HG03064 (cell line): Measurements from ENCODE around the gene AEBP2.
"Not testable (repeated sequence)": the region's sequence is repeated elsewhere in the genome, so short reads cannot be mapped to it uniquely, and the experiment has no call there.

Source experiments
- ATAC-seq: cut with Tn5 transposase; IDR thresholded peaks from one replicate; pipeline ENCODE4 v1.9.1; 2021; ENCODE audit warnings: low read depth; ENCODE audit not compliant: unreplicated experiment

AEBP2 gene, protein sequence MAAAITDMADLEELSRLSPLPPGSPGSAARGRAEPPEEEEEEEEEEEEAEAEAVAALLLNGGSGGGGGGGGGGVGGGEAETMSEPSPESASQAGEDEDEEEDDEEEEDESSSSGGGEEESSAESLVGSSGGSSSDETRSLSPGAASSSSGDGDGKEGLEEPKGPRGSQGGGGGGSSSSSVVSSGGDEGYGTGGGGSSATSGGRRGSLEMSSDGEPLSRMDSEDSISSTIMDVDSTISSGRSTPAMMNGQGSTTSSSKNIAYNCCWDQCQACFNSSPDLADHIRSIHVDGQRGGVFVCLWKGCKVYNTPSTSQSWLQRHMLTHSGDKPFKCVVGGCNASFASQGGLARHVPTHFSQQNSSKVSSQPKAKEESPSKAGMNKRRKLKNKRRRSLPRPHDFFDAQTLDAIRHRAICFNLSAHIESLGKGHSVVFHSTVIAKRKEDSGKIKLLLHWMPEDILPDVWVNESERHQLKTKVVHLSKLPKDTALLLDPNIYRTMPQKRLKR

DNA sequence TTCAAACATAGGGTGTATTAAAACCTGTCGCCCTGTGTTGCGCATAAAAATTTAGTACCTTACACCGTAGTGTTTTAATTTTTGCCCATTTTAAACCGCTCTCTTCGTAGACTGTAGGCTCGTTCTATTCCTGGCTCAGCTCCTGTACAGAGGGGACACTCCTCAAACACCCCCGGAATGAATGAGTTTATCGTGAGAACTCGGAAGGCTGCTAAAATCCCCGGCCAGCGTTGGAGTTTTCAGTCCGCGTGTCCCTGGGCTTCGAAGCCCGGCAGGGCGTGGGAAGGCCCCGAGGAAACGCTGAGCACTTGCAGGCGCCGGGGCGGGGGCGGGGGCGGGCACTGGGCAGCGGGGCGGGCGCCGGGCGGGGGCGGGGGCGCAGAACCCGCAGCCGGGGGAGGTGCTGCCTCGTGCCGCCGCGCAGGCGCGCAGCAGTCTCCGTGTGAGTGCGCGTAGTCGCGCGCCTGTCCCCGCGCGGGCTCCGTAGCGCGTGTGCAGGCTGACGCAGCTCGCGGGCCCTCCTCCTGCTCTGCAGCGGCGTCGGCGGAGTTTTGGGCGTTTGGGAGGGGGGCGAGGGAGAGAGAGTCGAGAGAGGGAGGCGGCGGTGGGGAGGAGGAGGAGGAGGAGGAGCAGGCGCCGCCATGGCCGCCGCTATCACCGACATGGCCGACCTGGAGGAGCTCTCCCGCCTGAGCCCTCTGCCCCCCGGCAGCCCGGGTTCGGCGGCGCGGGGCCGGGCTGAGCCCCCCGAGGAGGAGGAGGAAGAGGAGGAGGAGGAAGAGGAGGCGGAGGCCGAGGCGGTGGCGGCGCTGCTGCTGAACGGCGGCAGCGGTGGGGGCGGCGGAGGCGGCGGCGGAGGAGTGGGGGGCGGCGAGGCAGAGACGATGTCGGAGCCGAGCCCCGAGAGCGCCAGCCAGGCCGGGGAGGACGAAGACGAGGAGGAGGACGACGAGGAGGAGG is at the start of gene AEBP2:
Gene AEBP2, plus strand, starts transcription at position 434 of the 960 bp plus-strand sequence. Its CDS starts 208 bp downstream, at position 642.
- ATAC-seq, result peak; percentile 76

DNA sequence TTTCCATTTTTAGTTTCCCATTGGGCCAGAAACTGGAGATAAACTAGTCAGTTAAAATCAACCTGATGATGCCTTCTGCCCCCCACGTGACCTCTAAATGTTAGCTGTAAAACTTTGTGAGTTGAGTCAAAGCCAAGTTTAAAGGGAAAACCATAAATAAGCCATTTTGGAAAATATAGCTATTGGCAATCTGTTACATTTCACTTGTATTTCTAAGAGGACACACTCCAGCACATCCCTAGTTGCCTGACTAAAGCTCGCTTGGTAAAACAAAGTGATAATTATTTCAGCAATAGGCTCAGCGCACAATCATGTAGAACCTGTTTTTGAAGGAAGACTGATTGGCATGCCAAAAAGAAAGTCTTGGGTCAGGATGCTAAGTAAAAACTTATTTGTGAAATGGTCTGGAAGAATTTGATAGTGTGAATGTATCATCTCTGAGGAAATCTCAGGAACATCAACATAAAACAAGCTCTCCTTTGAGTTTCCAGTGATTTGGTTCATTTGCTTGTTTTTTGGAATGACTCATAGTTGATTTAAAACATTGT is 49.2 kb upstream of the AEBP2 start:
- no peak for ATAC-seq

DNA sequence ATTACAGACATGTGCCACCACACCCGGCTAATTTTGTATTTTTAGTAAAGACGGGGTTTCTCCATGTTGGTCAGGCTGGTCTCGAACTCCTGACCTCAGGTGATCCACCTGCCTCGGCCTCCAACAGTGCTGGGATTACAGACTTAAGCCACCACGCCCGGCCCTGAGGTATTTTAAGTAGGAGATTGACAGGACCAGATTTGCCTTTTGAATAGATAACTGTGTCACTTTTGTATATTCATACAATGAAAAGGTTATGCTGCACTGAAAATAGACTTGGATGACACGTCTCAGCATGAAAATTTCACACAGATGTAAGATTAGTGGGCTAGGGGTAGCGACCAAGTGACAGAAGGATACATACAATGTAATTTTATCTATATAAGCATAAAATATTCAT is 46.6 kb upstream of the AEBP2 start:
- ATAC-seq, result not testable (repeated sequence)

DNA sequence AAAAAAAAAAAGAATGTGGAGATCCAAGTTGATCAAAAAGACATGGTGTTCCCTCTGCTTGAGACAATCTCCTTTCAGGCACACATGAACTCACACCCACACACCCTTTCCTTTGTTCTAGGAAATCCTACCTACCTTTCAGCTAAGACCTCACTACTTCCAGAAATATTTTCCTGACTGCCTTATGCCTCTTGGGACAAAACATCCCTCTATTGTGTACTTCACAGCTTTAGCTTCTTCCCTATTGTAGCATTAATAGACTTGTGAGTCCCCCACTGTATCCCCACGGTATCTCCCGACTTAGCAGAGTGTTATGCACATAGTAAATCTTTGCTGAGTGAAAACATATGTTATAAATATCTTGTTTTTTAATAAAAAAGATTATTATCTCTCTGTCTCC is 44.9 kb upstream of the AEBP2 start:
- no peak for ATAC-seq

DNA sequence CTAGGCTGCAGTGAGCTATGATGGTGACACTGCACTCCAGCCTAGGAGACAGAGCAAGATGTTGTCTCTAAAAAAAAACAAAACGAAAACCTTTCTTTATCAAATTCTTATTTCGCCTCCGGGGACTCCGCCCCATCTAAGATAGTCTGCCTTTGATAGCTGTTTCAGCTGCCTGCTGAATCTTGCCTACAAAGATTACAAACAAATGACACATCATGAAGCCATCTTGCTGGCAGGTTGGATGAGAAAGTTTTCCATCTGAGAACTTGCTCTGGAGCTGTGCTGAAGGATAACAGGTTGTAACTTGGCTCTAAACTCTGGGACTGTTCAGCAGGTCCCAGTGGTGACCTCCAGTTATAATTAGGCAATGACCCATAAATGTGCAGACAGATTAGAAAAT is 41.8 kb upstream of the AEBP2 start:
- ATAC-seq, result no peak

DNA sequence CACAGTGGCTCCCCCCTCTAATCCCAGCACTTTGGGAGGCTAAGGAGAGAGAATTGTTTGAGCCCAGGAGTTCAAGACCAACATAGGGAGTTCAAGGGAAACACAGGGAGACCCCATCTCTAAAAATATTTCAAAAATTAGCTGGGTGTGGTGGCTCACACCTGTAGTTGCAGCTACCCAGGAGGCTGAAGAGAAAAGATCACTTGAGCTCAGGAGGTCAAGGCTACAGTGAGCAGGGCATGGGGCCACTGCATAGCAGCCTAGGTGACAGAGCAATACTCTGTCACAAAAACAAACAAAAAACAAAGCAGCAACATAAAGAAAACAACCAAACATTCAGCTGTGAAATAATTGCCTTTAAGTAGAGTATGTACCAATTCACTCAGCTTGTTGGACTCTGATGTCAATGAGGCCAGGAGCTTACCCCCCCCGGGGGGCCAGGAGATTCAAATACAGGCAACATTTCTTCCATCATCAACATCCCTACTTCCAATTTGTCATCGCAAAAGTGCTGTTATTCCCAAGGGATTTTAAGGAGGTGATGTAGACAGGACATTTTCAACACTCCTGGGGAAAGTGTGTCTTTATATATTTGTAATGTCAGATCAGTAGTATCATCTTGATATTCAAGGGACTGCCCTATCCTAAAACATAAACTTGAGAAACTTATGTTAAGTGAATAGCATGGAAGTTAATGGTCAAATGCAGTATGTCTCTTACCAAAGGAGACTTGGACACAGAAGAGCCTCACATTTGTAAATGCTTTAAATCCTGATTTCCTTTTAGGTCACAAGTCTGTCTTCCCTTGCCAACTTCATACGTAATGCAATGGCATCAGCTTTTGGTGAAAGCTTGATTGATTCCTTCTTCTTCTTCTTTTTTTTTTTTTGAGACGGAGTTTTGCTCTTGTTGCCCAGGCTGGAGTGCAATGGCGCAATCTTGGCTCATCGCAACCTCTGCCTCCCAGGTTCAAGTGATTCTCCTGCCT is 40.6 kb upstream of the AEBP2 start:
- no peak for ATAC-seq

DNA sequence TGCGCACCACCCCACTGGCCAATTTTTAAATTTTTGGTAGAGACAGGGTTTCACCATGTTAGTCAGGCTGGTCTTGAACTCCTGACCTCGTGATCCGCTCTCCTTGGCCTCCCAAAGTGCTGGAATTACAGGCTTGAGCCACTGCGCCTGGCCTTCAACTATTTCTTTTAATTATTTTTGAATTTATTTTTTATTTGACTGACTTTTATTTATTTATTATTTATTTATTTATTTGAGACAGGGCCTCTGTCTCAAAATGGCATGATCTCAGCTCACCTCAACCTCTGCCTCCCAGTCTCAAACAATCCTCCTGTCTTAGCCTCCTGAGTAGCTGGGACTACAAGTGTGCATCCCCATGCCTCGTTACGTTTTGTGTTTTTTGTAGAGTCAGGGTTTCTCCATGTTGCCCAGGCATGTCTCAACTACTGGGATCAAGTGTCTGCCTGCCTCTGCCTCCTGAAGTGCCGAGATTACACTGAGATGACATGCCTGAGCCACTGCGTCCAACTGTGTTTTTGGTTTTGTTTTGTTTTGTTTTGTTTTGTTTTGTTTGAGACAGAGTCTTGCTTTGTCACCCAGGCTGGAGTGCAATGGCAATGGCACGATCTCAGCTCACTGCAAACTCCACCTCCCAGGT is 38.5 kb upstream of the AEBP2 start:
- ATAC-seq, result not testable (repeated sequence)

DNA sequence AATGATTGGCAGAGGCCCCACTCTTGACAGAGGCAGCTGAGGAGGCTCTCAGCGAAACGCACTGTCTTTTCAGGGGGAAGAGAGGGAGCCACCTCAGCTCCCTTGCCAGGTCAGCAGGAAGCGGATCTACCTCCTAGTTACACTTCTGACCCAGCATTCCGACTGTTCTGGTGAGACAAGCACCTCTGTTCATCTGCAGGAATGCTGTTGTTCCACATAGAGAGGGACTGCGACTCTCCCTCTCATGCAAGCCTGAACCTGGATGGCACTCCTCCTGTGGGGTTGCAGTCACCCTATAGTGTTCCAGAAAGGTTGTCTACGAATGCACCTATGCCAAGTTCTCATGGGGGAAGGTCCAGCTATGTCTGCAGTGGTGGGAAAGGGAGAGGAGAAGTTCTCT is 37.1 kb upstream of the AEBP2 start:
- ATAC-seq, result no peak

DNA sequence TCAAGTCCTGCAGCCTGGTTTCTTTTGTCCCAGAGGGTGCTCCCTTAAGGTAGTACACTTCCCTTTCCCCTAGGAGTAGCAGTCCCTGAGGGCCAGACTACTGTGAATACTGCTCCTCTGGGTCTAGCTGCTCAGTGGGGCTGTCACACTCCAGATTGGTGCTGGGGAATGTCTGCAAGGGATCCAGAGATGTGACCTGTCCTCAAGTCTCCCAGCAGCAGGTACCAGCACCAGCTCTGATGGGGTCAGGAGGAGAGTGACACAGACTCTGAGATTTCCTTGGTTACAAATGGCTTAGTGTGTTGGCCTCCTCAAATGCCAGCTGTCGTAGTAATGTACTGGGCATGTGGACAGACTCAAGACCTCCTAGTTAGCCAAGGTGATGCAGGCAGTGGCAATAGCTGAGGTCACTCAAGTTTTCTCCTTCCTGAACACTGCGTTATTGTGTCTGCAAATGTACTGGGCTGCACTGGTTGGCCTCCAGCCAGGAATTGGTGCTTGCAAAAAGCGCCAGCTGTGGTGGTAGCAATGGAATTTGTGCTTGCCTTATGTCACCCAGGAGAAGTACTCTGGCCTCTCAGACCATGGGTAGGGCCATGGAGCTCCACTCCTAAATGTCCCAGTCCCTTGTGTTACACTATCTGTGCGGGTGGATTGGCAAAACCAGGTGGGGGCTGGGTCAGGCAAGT is 36.4 kb upstream of the AEBP2 start:
- no peak for ATAC-seq

DNA sequence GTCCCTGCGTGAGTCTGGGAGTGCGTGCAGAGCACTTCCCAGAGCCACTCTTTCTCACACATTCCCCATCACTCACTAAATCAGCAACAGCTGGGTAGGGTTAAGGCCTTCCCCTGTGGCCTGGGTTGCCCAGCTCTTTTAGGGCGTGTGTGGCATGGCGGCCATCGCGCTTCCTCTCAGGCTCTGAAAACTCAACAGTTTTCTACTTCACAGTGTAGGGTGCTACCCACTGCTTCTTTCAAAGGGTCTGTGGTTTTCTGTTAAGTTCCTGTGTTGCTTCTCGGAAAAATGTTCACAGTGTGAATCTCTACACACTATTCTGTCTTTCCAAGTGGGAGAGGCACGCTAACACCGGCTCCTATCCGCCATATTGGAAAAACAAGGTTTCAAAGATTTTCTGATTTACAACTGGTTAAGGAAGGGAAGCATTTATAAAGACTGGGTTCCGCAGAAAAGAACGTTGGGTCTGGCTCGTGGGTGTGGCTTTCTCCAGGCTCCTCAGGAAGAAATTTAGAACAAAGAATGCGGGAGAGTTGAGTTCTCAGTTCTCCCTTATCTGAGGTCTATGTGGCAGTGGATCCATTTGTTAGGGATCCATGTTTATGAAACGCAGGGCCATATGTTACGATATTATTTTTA is 34.9 kb upstream of the AEBP2 start:
- ATAC-seq, result no peak

DNA sequence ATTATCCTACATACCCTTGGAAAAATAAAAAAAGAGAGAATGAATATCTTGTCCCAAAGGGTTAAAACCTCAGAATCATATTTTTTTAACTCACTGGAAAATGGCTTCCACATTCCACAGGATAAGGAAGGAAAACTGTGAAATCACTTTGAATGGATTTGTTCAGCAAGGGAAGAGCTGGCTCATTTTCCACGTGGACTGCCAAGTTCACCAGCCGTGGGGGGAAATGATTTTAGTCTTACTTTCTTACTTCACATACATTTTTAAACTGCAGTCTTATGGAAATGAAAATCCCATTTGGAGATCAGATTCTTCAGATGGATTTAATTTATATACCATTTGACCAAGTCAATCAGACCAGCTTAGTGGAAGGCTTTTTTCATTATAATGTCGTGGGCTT is 29.9 kb upstream of the AEBP2 start:
- ATAC-seq, result no peak

DNA sequence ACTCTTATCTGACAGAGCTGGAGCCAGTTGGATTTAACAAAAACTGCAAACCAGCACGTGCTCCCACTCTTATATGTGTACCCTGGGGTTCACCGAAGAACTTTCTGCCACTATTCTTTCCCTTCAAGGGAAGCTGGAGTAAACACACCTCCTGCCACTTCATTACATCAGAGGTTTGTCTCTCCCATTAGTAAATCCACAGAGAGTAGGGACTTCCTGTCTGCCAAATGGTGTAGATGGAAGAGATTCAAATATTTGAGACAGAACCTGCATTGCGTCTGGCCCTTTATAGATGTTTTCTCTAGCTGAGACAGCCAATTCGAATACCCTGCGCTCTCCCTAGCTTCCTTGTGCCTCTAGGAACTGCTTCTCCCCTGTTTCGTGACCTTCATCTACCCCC is 29.1 kb upstream of the AEBP2 start:
- no peak for ATAC-seq

DNA sequence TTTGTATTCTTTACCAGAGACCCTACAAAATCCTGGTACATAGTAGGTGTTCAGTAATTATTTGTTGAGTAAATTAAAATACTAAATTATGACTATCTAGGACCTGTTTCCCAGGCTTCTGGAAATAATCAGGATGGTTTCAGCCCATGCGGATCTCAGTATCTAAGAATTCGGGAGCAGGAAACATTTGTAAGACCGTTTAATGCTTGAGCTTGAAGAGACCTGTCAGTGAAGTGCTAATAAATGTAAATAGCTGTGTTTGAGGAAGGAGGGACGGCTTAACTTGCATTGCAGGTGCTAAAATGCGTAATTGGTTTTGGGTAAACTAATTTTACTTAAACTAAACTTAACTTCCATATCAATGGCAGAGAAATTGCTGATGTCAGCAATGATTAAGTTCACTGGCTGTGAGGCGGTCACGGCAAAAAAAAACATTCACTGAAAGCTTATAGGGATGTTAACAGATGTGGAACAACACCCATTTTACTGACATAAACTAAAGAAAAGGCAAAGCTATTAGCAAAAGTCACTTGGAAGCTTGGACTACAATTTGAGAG is 28.6 kb upstream of the AEBP2 start:
- no peak for ATAC-seq

DNA sequence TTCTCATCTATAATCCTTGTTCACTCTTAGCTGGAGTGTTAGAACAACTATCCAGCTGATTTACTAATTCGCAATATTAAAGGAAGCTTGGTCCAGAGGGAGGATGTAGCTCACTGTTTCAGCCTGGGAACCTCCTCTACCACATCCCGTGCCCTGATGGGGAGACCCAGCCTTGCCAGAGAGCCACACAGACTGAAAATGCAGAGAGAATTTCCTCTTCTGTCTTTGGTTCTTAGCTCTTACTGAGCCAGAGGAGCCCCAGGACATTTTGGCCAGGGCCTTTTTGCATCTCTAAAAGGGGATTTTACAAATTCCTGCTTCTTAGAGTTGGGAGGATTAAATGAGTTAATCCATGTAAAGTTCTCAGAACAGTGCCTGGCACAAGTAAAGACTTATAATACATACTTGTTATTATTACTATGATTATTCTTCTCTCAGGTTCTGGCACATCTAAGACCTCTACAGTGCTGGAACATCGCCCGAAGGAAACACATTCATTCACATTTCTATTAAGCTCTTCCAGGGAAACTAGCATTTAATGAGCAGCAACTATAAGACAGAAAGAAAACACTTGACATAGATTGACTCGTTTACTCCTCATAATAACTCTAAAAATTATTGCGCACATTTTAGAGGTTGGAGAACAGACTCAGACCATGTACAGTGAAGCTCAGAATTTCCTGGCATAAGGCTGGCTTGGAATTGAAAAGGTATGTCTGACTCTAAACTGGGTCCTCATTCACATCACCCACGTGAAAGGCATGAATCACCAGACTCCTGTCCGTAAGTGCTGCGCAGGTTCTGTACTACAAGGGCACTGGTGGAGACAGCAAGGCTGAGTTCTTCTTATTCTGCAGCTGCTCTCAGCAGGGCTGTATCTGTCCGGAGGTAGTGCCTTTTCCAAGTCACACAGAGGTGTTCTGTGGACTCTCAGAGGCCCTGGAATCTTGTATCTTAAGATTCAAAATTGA is 27.8 kb upstream of the AEBP2 start:
- no peak for ATAC-seq

DNA sequence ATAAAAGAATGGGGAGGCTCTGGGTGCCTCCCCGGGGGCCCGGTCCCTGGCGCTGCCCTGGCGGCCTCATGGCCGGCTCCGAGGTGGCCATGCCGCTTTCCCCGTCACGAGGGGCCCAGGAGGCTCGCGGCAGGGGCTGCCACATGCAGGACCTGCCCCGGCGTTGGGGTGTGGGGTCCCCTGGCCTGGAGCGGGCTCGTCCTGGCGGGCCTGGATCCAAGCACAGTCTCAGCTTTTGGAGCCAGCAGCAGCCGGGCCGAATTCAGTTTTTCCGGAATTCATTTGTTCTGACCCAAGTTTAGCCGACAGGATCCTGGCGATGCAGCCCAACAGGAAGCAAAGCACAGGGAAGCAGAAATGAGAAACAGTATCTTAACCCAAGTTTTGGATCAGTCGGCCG is 26.4 kb upstream of the AEBP2 start:
- ATAC-seq, result no peak

DNA sequence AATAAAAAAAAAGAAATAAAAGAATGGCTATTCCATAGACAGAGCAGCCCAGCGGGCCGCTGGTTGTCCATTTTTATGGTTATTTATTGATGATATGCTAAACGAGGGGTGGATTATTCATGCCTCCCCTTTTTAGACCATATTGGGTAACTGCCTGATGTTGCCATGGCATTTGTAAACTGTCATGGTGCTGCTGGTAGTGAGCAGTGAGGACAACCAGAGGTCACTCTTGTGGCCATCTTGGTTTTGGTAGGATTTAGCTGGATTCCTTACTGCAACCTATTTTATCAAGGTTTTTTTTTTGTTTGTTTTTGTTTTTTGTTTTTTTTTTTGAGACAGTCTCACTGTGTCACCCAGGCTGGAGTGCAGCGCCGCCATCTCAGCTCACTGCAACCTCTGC is 25.7 kb upstream of the AEBP2 start:
- ATAC-seq, result not testable (repeated sequence)

DNA sequence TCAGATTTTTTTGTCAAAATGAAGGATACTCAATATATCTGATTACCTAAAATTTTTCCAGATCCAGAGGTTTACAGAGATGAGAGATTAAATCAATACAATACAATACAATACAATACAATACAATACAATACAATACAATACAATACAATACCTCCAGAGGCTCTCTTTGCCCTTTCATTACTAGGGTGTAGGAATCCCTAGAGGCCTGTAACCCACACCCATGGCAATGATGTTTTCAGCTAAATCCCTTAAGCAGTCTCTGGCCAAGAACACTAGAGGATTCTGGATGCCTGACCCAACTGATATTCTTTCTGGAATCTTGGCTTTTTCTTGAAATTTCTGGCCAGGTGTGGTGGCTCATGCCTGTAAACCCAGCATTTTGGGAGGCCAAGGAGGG is 23.7 kb upstream of the AEBP2 start:
- no peak for ATAC-seq
